ENCODE measurements around the gene PSORS1C1.

GRCh38 chr6:31126396-31127175, 12.0 kb downstream of the PSORS1C1 start:
- TF ChIP-seq CTCF (IDR thresholded peaks at IDR 0.05; ENCODE audit: low read depth, low read length, poor library complexity, severe bottlenecking) (no peak), EZH2phosphoT487 (IDR thresholded peaks at IDR 0.05; ENCODE audit: borderline replicate concordance, low read length) (no peak)
